Keratinocyte (primary cell): ENCODE data around the gene VCAN.

Experiments used
- EZH2 ChIP-seq: IDR thresholded peaks from one replicate; pipeline ENCODE4 v1.6.1; 2012; ENCODE audit warnings: inconsistent platforms, mild to moderate bottlenecking, low read length, moderate library complexity
- TF ChIP-seq, protein P1 (sequence below), 3 experiments: IDR thresholded peaks in 1 of 3; conservative IDR thresholded peaks in 1 of 3; optimal IDR thresholded peaks in 1 of 3; 2 replicates in 2 of 3; 3 replicates in 1 of 3; pipeline versions ENCODE3 to v1.5.1; 2011; ENCODE audit warnings: low read length in 3 of 3, mild to moderate bottlenecking in 3 of 3, moderate library complexity in 2 of 3, control low read depth in 1 of 3, inconsistent platforms in 1 of 3; ENCODE audit not compliant: insufficient read depth in 2 of 3; ENCODE audit errors: extremely low read depth in 1 of 3

DNA sequence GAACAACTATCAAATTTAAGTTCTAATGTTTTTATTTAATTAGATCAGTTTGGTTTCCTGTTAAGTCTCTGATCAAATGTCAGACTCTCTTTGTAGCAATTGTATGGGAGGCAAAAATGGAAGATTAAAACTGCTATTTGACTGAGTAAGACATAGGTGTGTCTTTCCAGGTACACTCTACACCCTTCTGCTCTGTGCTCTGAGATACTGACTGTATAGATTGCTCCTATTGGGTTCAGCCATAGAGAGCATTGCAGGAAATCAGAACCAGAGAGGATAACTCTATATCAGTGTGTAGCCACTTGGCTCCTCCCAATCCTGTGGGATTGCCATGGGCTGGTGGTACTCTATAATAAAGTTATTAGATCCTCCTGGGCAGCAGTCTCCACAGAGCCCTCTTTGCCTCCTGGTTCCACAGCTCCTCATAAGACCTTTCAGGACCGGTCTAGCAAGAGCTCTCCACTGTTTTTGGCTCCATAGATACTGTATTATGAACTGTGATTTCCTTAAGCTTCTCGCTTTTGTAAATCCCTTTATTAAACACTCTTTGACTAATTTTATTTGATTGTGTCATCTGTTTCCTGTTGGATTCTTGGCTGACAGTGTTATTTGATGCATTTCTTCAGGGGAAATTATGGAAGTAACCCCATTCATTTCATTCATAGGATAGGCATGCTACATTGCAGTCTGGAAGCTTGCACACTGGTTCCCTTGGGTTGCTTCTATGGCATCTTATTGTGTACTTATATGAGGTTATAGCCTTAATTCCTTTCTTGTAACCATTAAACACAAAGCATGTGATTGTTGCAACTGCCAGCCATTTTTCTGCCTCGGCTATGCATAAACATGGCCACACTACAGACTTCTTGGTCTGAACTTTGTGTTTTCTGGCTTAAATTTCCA, 115.6 kb downstream of the VCAN start:
- TF ChIP-seq, protein P1, sequence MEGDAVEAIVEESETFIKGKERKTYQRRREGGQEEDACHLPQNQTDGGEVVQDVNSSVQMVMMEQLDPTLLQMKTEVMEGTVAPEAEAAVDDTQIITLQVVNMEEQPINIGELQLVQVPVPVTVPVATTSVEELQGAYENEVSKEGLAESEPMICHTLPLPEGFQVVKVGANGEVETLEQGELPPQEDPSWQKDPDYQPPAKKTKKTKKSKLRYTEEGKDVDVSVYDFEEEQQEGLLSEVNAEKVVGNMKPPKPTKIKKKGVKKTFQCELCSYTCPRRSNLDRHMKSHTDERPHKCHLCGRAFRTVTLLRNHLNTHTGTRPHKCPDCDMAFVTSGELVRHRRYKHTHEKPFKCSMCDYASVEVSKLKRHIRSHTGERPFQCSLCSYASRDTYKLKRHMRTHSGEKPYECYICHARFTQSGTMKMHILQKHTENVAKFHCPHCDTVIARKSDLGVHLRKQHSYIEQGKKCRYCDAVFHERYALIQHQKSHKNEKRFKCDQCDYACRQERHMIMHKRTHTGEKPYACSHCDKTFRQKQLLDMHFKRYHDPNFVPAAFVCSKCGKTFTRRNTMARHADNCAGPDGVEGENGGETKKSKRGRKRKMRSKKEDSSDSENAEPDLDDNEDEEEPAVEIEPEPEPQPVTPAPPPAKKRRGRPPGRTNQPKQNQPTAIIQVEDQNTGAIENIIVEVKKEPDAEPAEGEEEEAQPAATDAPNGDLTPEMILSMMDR (optimal IDR thresholded peaks at IDR 0.05 in 1 of 3, IDR thresholded peaks at IDR 0.05 in 1 of 3, conservative IDR thresholded peaks at IDR 0.05 in 1 of 3; ENCODE audit: extremely low read depth in 1 of 3, insufficient read depth in 2 of 3, low read length in 3 of 3), result no peak
- TF ChIP-seq EZH2, result no peak
